Thyroid gland (tissue), 4 donors: ENCODE data around the gene UGT1A1.

ENCODE experiments used
- CTCF ChIP-seq, 6 experiments: fragments of 200-600 bp in 3 of 6; fragments of 450-650 bp in 3 of 6; sonication (generic) in 3 of 6; IDR thresholded peaks; one replicate each; pipeline ENCODE4 v1.5.1; 2016 to 2019; ENCODE audit warnings: antibody characterized with exemption in 6 of 6, mild to moderate bottlenecking in 2 of 6, inconsistent platforms in 1 of 6, moderate library complexity in 1 of 6
- POLR2A ChIP-seq, 2 donors: fragments of 450-650 bp; IDR thresholded peaks; one replicate each; pipeline ENCODE4 v1.6.1; 2017; ENCODE audit warnings: antibody characterized with exemption in 2 of 2, mild to moderate bottlenecking in 2 of 2, moderate library complexity in 1 of 2

GRCh38 chr2:233807966-233808935, 48.2 kb downstream of the UGT1A1 start:
- TF ChIP-seq CTCF (IDR thresholded peaks at IDR 0.05) (no peak), POLR2A (IDR thresholded peaks at IDR 0.05) (no peak)
